Body of pancreas (tissue), 4 donors: ENCODE data around the gene NID2.

Experiments
- CTCF ChIP-seq, 7 experiments: fragments of 450-650 bp in 4 of 7; fragments of 200-600 bp in 3 of 7; sonication (generic) in 3 of 7; IDR thresholded peaks; one replicate each; pipeline ENCODE4 v1.5.1; 2016 to 2019; ENCODE audit warnings: antibody characterized with exemption in 7 of 7
- POLR2A ChIP-seq, 3 donors: fragments of 450-650 bp; IDR thresholded peaks; one replicate each; pipeline ENCODE4 v1.6.1; 2016; ENCODE audit warnings: antibody characterized with exemption in 3 of 3, mild to moderate bottlenecking in 2 of 3

- TF ChIP-seq CTCF (IDR thresholded peaks at IDR 0.05) = no peak
- no peak for TF ChIP-seq POLR2A (IDR thresholded peaks at IDR 0.05)
These were observed 70.5 kb downstream of the NID2 start for GRCh38 chr14:51998348-51998747.
